GM19023 (cell line): Measurements from ENCODE around the gene PODXL2.

Experiments
- ATAC-seq: cut with Tn5 transposase; IDR thresholded peaks from one replicate; pipeline ENCODE4 v1.9.1; 2021; ENCODE audit warnings: mild to moderate bottlenecking, moderate library complexity; ENCODE audit not compliant: unreplicated experiment

PODXL2 gene

DNA sequence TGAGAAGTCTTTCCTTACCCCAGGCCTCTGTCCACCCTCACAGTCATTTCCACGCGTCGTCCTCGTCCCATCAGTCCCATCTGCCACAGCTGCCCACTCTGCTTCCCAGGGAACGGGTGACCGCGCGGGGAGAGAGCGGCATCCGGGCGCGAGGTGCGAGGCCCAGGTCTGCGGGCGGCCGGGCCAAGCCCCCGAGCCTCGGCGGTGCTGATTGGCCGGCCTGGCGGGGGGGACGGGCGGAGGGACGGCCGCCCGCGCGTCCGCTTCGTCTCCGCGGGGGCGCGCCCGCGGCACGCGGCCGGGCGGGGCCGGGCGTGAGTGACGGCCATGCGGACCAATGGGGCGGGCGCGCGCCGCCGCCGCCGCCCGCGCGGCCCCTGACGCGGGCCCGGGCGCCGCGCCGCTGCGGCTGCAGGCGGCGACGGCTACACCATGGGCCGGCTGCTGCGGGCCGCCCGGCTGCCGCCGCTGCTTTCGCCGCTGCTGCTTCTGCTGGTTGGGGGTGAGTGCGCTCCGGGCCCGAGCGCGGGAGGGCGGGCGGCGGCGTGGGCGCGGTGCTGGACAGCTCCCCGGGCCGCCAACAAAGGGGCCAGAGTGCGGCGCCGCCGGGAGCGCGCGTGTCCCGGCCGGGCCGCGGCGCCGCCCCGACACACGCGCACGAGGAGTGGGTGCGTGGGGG is at the start of gene PODXL2:
PODXL2 (plus strand) TSS at position 398 of the 679 bp plus-strand sequence; CDS start at position 433, 35 bp downstream.
- ATAC-seq: peak; percentile 53

GRCh38 chr3:127580327-127581060 is 48.5 kb upstream of the PODXL2 start:
- ATAC-seq: no peak

DNA sequence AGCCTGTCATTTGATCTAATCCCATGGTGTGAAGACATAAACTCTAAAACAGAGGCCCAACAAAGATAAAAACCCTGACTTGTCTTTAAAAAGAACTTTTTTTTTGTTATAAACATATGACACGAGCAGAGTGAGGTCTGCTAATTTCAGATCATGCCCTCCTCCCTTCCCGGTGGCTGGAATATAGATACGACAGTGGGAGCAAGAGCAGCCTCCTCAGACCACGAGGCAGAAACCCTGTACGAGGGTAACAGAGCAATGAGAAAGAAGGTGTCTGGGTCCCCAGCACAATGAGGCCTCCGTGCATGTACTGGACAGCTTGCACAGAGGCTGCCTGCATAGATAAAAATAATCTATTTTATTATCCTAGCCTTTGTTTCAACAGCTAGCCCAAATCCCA is 44.3 kb upstream of the PODXL2 start:
- no peak for ATAC-seq

- no peak for ATAC-seq
These were observed 43.7 kb upstream of the PODXL2 start for GRCh38 chr3:127585163-127585812.

- ATAC-seq: no peak
These were observed 43.1 kb upstream of the PODXL2 start for GRCh38 chr3:127585813-127586413.

DNA sequence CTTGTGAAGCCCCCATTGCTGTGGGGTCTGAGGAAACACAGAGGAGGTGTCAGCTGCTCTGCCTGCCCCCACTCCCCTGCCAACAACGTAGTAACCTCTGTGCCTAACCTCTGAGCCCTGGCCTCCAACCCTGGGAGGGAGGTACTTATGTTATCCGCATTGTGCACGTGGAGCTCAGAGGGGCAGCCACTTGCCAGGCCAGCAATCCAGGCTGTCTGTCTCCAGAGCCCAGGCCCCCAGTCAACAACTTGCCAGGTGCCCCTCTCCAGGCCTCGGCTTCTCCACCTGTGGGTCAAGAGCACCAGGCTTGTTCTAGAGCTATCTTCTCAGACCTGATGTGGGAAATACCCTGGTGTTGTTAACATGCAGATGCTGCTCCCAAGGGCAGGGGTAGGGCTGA is 41.1 kb upstream of the PODXL2 start:
- ATAC-seq: no peak

- no peak for ATAC-seq
These were observed 40.0 kb upstream of the PODXL2 start for GRCh38 chr3:127588806-127589577.

DNA sequence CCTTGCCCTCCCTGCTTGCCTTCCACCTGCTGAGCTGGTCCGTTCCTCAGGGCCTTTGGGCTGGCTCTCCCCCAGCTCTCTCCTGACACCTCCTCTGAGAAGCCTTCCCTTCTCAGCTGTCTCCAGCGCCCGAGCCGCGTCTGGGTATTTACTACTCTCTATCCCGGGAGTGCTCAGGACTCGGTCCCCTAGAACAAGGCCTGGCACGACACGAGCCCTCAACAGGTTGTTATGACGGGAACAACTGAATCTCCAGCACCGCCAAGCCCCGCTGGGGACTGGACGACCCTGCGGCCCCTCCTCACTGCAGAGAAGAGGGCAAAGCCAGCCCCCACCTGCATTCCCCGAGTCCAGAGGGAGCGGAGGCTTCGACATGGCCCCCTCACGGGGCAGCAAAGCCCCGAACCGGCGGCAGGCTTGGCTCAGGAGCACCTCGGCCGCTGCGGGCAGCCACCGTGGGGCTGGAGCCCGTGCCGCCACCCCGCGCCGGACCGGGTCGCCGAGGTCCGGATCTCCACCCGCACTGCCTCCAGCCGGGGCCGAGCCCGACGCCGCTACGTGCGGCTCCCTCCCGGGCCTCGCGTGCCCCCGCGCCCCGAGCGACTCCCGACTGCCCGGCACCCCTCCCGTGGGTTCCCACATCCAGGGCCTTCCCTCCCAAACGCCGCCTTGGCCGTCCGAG is 39.2 kb upstream of the PODXL2 start:
- ATAC-seq: peak; percentile 1

- ATAC-seq: peak; percentile 38
These were observed 38.7 kb upstream of the PODXL2 start for GRCh38 chr3:127590282-127590592.

GRCh38 chr3:127590593-127591465 is 38.2 kb upstream of the PODXL2 start, which contains the start of gene TPRA1:
Gene TPRA1, minus strand, starts transcription at chr3:127590733. Its CDS starts 10,587 bp downstream, at chr3:127580146.
- ATAC-seq: peak; percentile 80

DNA sequence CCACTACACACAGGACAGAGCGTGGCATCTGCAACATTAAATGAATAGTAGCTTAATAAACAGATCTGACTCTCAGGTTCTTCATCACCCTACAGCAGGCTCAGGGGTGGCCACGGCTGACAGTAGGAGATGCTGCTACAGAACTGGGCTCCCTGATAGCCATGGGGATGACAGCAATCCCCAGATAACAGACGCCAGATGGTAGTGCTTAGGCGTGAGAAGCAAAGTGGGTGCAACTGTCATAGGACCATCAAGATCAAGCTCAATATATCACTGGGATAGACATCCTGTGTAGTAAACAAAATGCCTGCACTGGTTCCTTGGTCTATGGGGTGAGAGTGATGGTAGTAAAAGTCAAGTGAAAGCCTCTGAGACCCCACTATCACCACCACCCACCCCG is 35.8 kb upstream of the PODXL2 start:
- no peak for ATAC-seq

DNA sequence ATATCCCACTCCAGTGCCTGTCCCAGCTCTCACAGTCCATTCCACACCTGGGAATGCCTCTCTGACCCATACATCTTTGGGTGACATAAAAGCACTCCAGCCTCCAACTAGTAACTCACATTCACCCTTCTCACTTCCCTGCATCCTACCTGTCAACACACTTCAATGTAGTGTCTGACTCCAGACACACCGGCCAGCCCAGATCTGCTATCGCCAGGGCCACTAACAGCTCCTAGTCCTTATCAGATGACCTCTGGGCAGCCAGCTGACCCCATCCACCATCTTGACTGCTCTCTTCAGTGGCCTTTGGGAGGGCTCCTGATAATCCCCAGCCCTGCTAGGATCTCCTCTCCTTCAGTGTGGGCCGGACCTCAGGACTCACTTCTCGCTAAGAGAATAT is 33.7 kb upstream of the PODXL2 start:
- no peak for ATAC-seq

DNA sequence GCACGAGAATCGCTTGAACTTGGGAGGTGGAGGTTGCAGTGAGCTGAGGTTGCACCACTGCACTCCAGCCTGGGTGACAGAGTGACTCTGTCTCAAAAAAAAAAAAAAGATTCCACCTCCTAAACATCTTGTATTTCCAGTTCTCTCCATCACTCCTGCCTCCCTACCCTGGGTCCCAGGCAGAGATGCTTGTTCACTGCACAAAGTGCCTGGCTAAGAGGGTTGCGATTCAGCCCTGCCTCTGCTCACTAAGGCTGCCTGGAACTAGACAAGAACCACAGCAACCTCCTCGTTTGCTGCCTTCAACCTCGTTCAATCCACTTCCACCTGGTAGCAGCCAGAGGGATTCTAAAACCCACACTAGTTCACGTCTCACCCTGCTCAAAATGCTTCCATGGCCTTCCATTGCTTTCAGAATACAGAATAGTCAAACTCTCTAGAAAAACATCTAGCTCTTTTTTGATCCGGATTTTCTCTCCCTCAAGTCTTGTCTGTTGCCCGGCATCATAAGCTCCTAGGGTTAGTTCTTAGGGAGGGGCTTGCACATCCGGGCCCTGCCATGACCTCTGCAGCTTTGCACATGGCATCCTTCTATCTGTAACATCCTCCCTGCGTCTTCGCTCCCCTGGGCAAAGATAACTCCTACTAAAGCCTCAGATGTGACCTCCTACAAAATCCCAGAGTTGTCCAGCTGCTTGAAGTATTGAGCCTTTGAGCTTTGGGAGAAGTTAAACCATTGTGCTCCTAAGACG is 31.8 kb upstream of the PODXL2 start:
- ATAC-seq: no peak

DNA sequence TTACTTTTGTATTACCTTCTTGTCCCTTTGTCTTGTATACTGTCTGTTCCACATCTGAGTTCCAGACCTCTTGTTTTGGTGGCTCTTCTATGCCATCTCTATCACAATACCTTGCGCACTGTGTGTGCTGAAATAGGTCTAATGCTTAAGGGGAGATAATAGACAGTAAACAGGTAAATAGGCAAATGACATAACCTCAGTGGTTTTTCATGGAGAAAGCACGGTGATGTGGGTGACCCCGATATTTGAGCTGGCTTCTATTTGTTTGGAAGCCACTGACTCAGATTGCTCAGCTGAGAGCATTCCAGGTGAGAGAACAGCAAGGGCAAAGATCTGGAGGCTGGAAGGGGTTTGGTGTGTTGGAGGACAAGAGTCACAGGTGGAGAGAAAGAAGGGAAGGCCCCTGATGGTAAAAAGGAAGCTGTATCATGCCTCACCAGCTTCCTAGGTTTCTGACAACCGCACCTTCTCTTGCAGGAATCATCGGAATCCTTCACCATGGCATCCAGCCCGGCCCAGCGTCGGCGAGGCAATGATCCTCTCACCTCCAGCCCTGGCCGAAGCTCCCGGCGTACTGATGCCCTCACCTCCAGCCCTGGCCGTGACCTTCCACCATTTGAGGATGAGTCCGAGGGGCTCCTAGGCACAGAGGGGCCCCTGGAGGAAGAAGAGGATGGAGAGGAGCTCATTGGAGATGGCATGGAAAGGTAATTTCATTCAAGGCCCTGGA is 30.0 kb upstream of the PODXL2 start:
- ATAC-seq: no peak

DNA sequence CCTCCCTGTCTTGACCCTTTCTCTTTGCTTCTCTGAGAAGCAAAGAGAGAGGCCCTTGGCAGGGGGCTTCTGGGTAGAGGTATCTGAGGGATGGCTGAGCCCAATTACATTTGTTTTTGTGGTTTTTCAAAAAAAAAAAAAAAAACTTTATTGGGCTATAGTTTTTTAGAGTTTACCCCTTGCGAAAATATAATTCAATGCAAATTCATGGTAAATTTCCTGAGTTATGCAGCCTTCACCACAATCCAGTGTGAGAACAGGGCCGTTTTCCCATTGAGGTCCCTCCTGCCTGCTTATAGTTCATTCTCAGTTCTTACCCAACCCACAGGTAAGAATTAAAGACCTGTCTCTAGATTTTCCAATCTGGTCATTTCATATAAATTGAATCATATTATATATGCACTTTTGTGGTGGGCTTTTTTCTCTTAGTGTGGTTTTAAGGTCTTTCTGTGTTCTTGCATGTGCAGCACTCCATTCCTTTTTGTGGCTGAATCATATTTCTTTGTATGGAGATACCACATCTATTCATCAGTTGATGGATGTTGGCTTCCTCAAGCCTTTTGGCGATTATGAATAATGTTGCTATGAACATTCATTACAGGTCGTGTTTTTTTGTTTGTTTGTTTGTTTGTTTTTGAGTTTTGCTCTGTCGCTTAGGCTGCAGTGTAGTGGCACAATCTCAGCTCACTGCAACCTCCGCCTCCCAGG is 28.1 kb upstream of the PODXL2 start:
- no peak for ATAC-seq

DNA sequence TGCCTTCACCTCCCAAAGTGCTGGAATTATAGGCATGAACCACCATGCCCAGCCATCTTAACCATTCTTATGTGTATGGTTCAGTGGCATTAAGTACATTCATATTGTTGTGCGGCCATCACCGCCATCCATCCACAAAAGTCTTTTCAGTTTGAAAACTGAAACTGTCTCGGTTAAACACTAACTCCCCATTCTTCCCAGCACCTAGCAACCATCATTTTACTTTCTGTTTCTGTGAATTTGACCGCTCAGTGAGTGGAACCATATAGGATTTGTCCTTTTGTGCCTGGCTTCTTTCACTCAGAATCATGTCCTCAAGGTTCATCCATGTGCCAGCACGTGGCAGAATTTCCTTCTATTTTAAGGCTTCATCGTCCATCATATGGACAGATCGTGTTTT is 24.9 kb upstream of the PODXL2 start:
- ATAC-seq: no peak

- ATAC-seq: no peak
These were observed 24.3 kb upstream of the PODXL2 start for GRCh38 chr3:127604546-127605165.
